A549 (cell line): Measurements from ENCODE around the gene MKNK1. TPM values are rescaled to one million over a fixed set of nuclear protein-coding genes. Genes with fewer than 3 reads are reported as not detected.

Experiments used
- ATAC-seq, 2 experiments: fragments of 200-7000 bp in 1 of 2; fragments of >200 bp in 1 of 2; cut with Nextera tagmentation in 1 of 2; cut with Tn5 transposase in 1 of 2; 3 replicates each; pipeline versions ENCODE4 v1.8.0 to v1.9.1; 2018 to 2020; ENCODE audit warnings: mild to moderate bottlenecking in 1 of 2, moderate library complexity in 1 of 2
- CTCF ChIA-PET: fragments of 300-600 bp; sonication (Branson Sonifier 250); formaldehyde crosslinking; extraction: SDS; loops from one replicate; lab custom pipeline; 2021; ENCODE audit warnings: antibody characterized with exemption, inconsistent platforms; lab: Yijun Ruan, JAX
- POLR2A ChIA-PET: fragments of 350-600 bp; formaldehyde crosslinking; extraction: SDS; loops from one replicate; lab custom pipeline; 2021; ENCODE audit warnings: antibody characterized with exemption, inconsistent platforms; lab: Yijun Ruan, JAX
- DNase-seq, 2 experiments: peaks; one replicate each; pipeline versions ENCODE4 v3.0.0 to v3.0.0-alpha.2; 2011 to 2016; ENCODE audit warnings: low read depth in 1 of 2, low spot score in 1 of 2
- FAIRE-seq: peaks from 2 replicates; lab custom pipeline; 2011; peaks lifted over from hg19 to GRCh38; lab: Jason Lieb, UNC
- H3K27ac ChIP-seq, 2 experiments: fragments of >200 bp; sonication (Bioruptor Twin); formaldehyde crosslinking; 3 replicates each; pipeline ENCODE4 v1.5.1; 2016 to 2017
- H3K4me1 ChIP-seq: fragments of >200 bp; sonication (Bioruptor Twin); formaldehyde crosslinking; 3 replicates; pipeline ENCODE4 v1.6.1; 2016
- H3K4me2 ChIP-seq: fragments of >200 bp; sonication (Bioruptor Twin); formaldehyde crosslinking; 3 replicates; pipeline ENCODE4 v1.6.1; 2016
- H3K4me3 ChIP-seq: fragments of >200 bp; sonication (Bioruptor Twin); formaldehyde crosslinking; 3 replicates; pipeline ENCODE4 v1.5.1; 2016
- H3K9me3 ChIP-seq: fragments of >200 bp; sonication (Bioruptor Twin); formaldehyde crosslinking; 3 replicates; pipeline ENCODE4 v1.6.1; 2016
- CBX2 ChIP-seq: fragments of 200-600 bp; sonication (generic); IDR thresholded peaks from 2 replicates; pipeline ENCODE4 v1.6.1; 2016; ENCODE audit warnings: low read depth, mild to moderate bottlenecking, borderline replicate concordance
- CBX8 ChIP-seq: fragments of 200-600 bp; sonication (generic); IDR thresholded peaks from 2 replicates; pipeline ENCODE4 v1.6.1; 2016
- CEBPB ChIP-seq, 2 experiments: fragments of >200 bp in 1 of 2; sonication (Bioruptor Twin) in 1 of 2; formaldehyde crosslinking in 1 of 2; IDR thresholded peaks; 2 replicates each; pipeline ENCODE4 v1.6.1; 2012 to 2016
- CHD2 ChIP-seq: fragments of 150-350 bp; IDR thresholded peaks from 2 replicates; pipeline ENCODE4 v1.6.1; 2014; ENCODE audit warnings: low read length; ENCODE audit not compliant: partially characterized antibody
- E2F6 ChIP-seq: IDR thresholded peaks from 2 replicates; pipeline ENCODE4 v1.6.1; 2012; ENCODE audit warnings: low read depth, borderline replicate concordance
- EP300 ChIP-seq, 2 experiments: fragments of >200 bp; sonication (Bioruptor Twin); formaldehyde crosslinking; IDR thresholded peaks; 2 replicates in 1 of 2; 3 replicates in 1 of 2; pipeline ENCODE4 v1.6.1; 2016 to 2017
- FOSB ChIP-seq: fragments of 250-450 bp; sonication (Bioruptor Pico); IDR thresholded peaks from 2 replicates; pipeline ENCODE4 v1.5.0; 2020; ENCODE audit warnings: mild to moderate bottlenecking, moderate library complexity
- GATA3 ChIP-seq: IDR thresholded peaks from 2 replicates; pipeline ENCODE4 v1.6.1; 2012; ENCODE audit warnings: borderline replicate concordance
- HES2 ChIP-seq: fragments of >200 bp; sonication (Bioruptor Twin); formaldehyde crosslinking; IDR thresholded peaks from 2 replicates; pipeline ENCODE4 v1.6.1; 2016
- HMGXB4 ChIP-seq: fragments of 250-450 bp; sonication (Bioruptor Pico); IDR thresholded peaks from 2 replicates; pipeline ENCODE4 v1.5.0; 2021; ENCODE audit warnings: mild to moderate bottlenecking, moderate library complexity, borderline replicate concordance
- HOXB5 ChIP-seq: fragments of 250-450 bp; sonication (Bioruptor Pico); IDR thresholded peaks from 2 replicates; pipeline ENCODE4 v1.5.0; 2020; ENCODE audit warnings: mild to moderate bottlenecking, moderate library complexity
- JUNB ChIP-seq: fragments of >200 bp; sonication (Bioruptor Twin); formaldehyde crosslinking; IDR thresholded peaks from 2 replicates; pipeline ENCODE4 v1.6.1; 2016
- MAX ChIP-seq: IDR thresholded peaks from 2 replicates; pipeline ENCODE4 v1.6.1; 2012
- MYC ChIP-seq: IDR thresholded peaks from 2 replicates; pipeline ENCODE4 v1.6.1; 2012; ENCODE audit warnings: mild to moderate bottlenecking, inconsistent platforms, low read length, improper control_type of control experiment, borderline replicate concordance
- PBX3 ChIP-seq: IDR thresholded peaks from 2 replicates; pipeline ENCODE4 v1.6.1; 2012
- PHF8 ChIP-seq: fragments of 200-600 bp; sonication (generic); IDR thresholded peaks from 2 replicates; pipeline ENCODE4 v1.6.1; 2016; ENCODE audit warnings: low read depth, mild to moderate bottlenecking, antibody characterized with exemption, moderate library complexity, borderline replicate concordance
- POLR2A ChIP-seq: IDR thresholded peaks from 2 replicates; pipeline ENCODE4 v1.6.1; 2012; ENCODE audit warnings: mild to moderate bottlenecking, low read length
- RAD21 ChIP-seq, 2 experiments: fragments of >200 bp in 1 of 2; sonication (Bioruptor Twin) in 1 of 2; formaldehyde crosslinking in 1 of 2; IDR thresholded peaks in 1 of 2; conservative IDR thresholded peaks in 1 of 2; 2 replicates in 1 of 2; 3 replicates in 1 of 2; pipeline ENCODE4 v1.6.1; 2012 to 2018; ENCODE audit warnings: inconsistent platforms in 1 of 2
- RARB ChIP-seq: fragments of 250-450 bp; sonication (Bioruptor Pico); IDR thresholded peaks from 2 replicates; pipeline ENCODE4 v1.8.0; 2021; ENCODE audit warnings: mild to moderate bottlenecking, moderate library complexity
- RFX5 ChIP-seq: fragments of 450-650 bp; IDR thresholded peaks from 2 replicates; pipeline ENCODE4 v1.7.1; 2014; ENCODE audit warnings: antibody characterized with exemption, mild to moderate bottlenecking, moderate library complexity
- SMC3 ChIP-seq: fragments of >200 bp; sonication (Bioruptor Twin); formaldehyde crosslinking; IDR thresholded peaks from 3 replicates; pipeline ENCODE4 v1.6.1; 2018; ENCODE audit warnings: inconsistent platforms
- ZFP36 ChIP-seq: fragments of 450-650 bp; IDR thresholded peaks from 2 replicates; pipeline ENCODE4 v1.6.1; 2014; ENCODE audit warnings: borderline replicate concordance; ENCODE audit not compliant: partially characterized antibody
- WGBS: methylation state at CpG from one replicate; pipeline ENCODE4 v1.1.6; 2017; ENCODE audit errors: missing lambda C conversion rate; 5-methylcytosine and 5-hydroxymethylcytosine counted together
- polyA plus RNA-seq, 4 experiments: library from polyadenylated mRNA; depleted of rRNA in 3 of 4; stranded (reverse); fragments of >200 nt; fragmentation: RNase III in 1 of 4; extraction: RNeasy Plus Mini Kit Qiagen cat#74134 plus additional on column Dnase treatment in 1 of 4; gene quantifications; 2 replicates in 3 of 4; 3 replicates in 1 of 4; pipeline ENCODE4 v1.2.3, GENCODE V29; 2011 to 2017

MKNK1 gene
- polyA plus RNA-seq, 2 of the 4 experiments (the other 2 are of a cell fraction), result 20.8 to 28.4 TPM

GRCh38 chr1:46526691-46527291 lies 77.3 kb downstream of the MKNK1 start:
- no peak for ATAC-seq
- TF ChIP-seq RARB (CRISPR knock-in tag), result no peak
- TF ChIP-seq EP300 (IDR thresholded peaks at IDR 0.05), result no peak
- TF ChIP-seq CEBPB (IDR thresholded peaks at IDR 0.05), result no peak
- TF ChIP-seq JUNB, result no peak
- no peak for TF ChIP-seq CHD2
- TF ChIP-seq HOXB5, result no peak
- no peak for TF ChIP-seq PHF8
- TF ChIP-seq PBX3, result no peak
- TF ChIP-seq RAD21 (conservative IDR thresholded peaks at IDR 0.05 in 1 of 2, IDR thresholded peaks at IDR 0.05 in 1 of 2), result no peak
- no peak for TF ChIP-seq FOSB
- TF ChIP-seq CBX8, result no peak
- Histone ChIP-seq H3K4me3 (no peak overlapping the region), H3K9me3 (no peaks in the 10 kb centered on the region), H3K4me1 (peaks cover 41% of the 10 kb centered on the region), H3K27ac (peak overlapping the region in 1 of 2 experiments; percentile 68; a peak in 3 of 6 replicates), H3K4me2 (no peak overlapping the region)
- ChIA-PET POLR2A (no interaction called here), CTCF (interaction anchor here (0.6 to 11.5 kb wide), 24 partner anchors 9 to 174 kb away, joined by 3 to 235 read pairs (median 8); partner anchors contain the start of gene DMBX1)
- WGBS, result 67% methylated on average over 8 of the region's 14 CpGs
- DNase-seq, result no peak
- FAIRE-seq, result no peak

GRCh38 chr1:46526013-46526690 lies 77.9 kb downstream of the MKNK1 start:
- Histone ChIP-seq H3K4me1 (peaks cover 47% of the 10 kb centered on the region), H3K27ac (peak overlapping the region in 1 of 2 experiments; percentile 68; a peak in 3 of 6 replicates), H3K4me3 (no peak overlapping the region), H3K4me2 (no peak overlapping the region), H3K9me3 (no peaks in the 10 kb centered on the region)
- ChIA-PET POLR2A (no interaction called here), CTCF (interaction anchor here (0.8 to 11.5 kb wide), 15 partner anchors 9 to 119 kb away, joined by 3 to 235 read pairs (median 17); partner anchors contain the start of gene DMBX1)
- WGBS, result 87% methylated on average over 15 of the region's 17 CpGs
- no peak for FAIRE-seq
- no peak for DNase-seq
- ATAC-seq, result no peak
- TF ChIP-seq HES2 (no peak), HMGXB4 (CRISPR knock-in tag) (no peak), E2F6 (no peak), ZFP36 (no peak), JUNB (no peak), POLR2A (no peak), RFX5 (no peak), CBX2 (no peak), CBX8 (no peak), SMC3 (no peak), MAX (no peak), GATA3 (no peak), MYC (no peak)
